SJCRH30 (cell line): ENCODE measurements around the gene TMEFF2. TPM values are rescaled to one million over a fixed set of nuclear protein-coding genes. Genes with fewer than 3 reads are reported as not detected.
"Not testable (repeated sequence)": the region's sequence is repeated elsewhere in the genome, so short reads cannot be mapped to it uniquely, and the experiment has no call there.

Experiments
- DNase-seq, 2 experiments: peaks; one replicate each; pipeline ENCODE4 v3.0.0-alpha.2; 2015 to 2020
- H3K27ac ChIP-seq: fragments of 250-450 bp; sonication (Bioruptor Pico); 2 replicates; pipeline ENCODE4 v1.5.1; 2020; ENCODE audit warnings: mild to moderate bottlenecking, moderate library complexity
- H3K27me3 ChIP-seq: fragments of 250-450 bp; sonication (Bioruptor Pico); 2 replicates; pipeline ENCODE4 v1.5.1; 2020; ENCODE audit warnings: mild to moderate bottlenecking, moderate library complexity
- H3K36me3 ChIP-seq: fragments of 250-450 bp; sonication (Bioruptor Pico); 2 replicates; pipeline ENCODE4 v1.5.1; 2020; ENCODE audit warnings: mild to moderate bottlenecking, moderate library complexity
- H3K4me1 ChIP-seq: fragments of 250-450 bp; sonication (Bioruptor Pico); 2 replicates; pipeline ENCODE4 v1.5.1; 2020; ENCODE audit warnings: mild to moderate bottlenecking, moderate library complexity
- H3K4me3 ChIP-seq: fragments of 250-450 bp; sonication (Bioruptor Pico); 2 replicates; pipeline ENCODE4 v1.5.1; 2020; ENCODE audit warnings: mild to moderate bottlenecking, moderate library complexity
- H3K9me3 ChIP-seq: fragments of 250-450 bp; sonication (Bioruptor Pico); replicated peaks from 2 replicates; pipeline ENCODE4 v1.5.1; 2020; ENCODE audit warnings: mild to moderate bottlenecking, moderate library complexity
- total RNA-seq: library from RNA; depleted of rRNA; stranded (reverse); fragments of >200 nt; shearing (Covaris generic); gene quantifications from 2 replicates; pipeline ENCODE4 v1.2.3, GENCODE V29; 2014

TMEFF2 gene
- total RNA-seq, 1 experiment from 2014 or later = 7.0 TPM

GRCh38 chr2:192157776-192158175, 37.0 kb downstream of the TMEFF2 start:
- no peak overlapping the region for H3K27ac ChIP-seq

GRCh38 chr2:192155511-192156118, 39.1 kb downstream of the TMEFF2 start:
- peak overlapping the region; percentile 59 for H3K27ac ChIP-seq
- H3K36me3 ChIP-seq = no peaks in the 10 kb centered on the region
- peaks cover 49% of the 10 kb centered on the region for H3K4me1 ChIP-seq
- DNase-seq = peak; percentile 96 to 99
- no peaks in the 10 kb centered on the region for H3K27me3 ChIP-seq
- no peaks in the 10 kb centered on the region; the same call in 1 of the 2 replicates for H3K9me3 ChIP-seq
- H3K4me3 ChIP-seq = no peak overlapping the region

More at GRCh38 chr2:192157776-192158175, 37.0 kb downstream of the TMEFF2 start:
- H3K36me3 ChIP-seq = no peaks in the 10 kb centered on the region
- H3K4me3 ChIP-seq = no peak overlapping the region
- no peak for DNase-seq
- no peaks in the 10 kb centered on the region; the same call in 1 of the 2 replicates for H3K9me3 ChIP-seq
- peaks cover 41% of the 10 kb centered on the region for H3K4me1 ChIP-seq
- H3K27me3 ChIP-seq = no peaks in the 10 kb centered on the region

- H3K27ac ChIP-seq = no peak overlapping the region
- no peaks in the 10 kb centered on the region; the same call in 1 of the 2 replicates for H3K9me3 ChIP-seq
- H3K27me3 ChIP-seq = no peaks in the 10 kb centered on the region
- H3K4me3 ChIP-seq = no peak overlapping the region
- H3K4me1 ChIP-seq = peaks cover 63% of the 10 kb centered on the region
- no peak for DNase-seq
- no peaks in the 10 kb centered on the region for H3K36me3 ChIP-seq
These were observed 41.2 kb downstream of the TMEFF2 start for GRCh38 chr2:192153561-192153960.

GRCh38 chr2:192151853-192152252, 42.9 kb downstream of the TMEFF2 start:
- Histone ChIP-seq H3K4me1 (peaks cover 73% of the 10 kb centered on the region), H3K27ac (peak overlapping the region; percentile 30), H3K4me3 (no peak overlapping the region), H3K9me3 (no peaks in the 10 kb centered on the region; the same call in 1 of the 2 replicates), H3K36me3 (no peaks in the 10 kb centered on the region), H3K27me3 (no peaks in the 10 kb centered on the region)
- DNase-seq = peak; percentile 93 to 100

GRCh38 chr2:192150166-192150565, 44.6 kb downstream of the TMEFF2 start:
- Histone ChIP-seq H3K4me1 (peaks cover 72% of the 10 kb centered on the region), H3K27ac (no peak overlapping the region), H3K9me3 (no peaks in the 10 kb centered on the region), H3K36me3 (no peaks in the 10 kb centered on the region), H3K4me3 (no peak overlapping the region), H3K27me3 (no peaks in the 10 kb centered on the region)
- no peak for DNase-seq

- Histone ChIP-seq H3K9me3 (no peaks in the 10 kb centered on the region), H3K36me3 (no peaks in the 10 kb centered on the region), H3K4me1 (peaks cover 58% of the 10 kb centered on the region), H3K4me3 (no peak overlapping the region), H3K27me3 (no peaks in the 10 kb centered on the region), H3K27ac (peak overlapping the region; percentile 59)
- peak; percentile 53 to 82 for DNase-seq
These were observed 46.0 kb downstream of the TMEFF2 start for GRCh38 chr2:192148620-192149321.

GRCh38 chr2:192148241-192148619, 46.5 kb downstream of the TMEFF2 start:
- Histone ChIP-seq H3K4me3 (no peak overlapping the region), H3K4me1 (peaks cover 58% of the 10 kb centered on the region), H3K27me3 (no peaks in the 10 kb centered on the region), H3K27ac (peak overlapping the region; percentile 59), H3K36me3 (no peaks in the 10 kb centered on the region), H3K9me3 (no peaks in the 10 kb centered on the region)
- DNase-seq = no peak

GRCh38 chr2:192146069-192147015, 48.4 kb downstream of the TMEFF2 start:
- Histone ChIP-seq H3K27ac (peak overlapping the region; percentile 0; the same call in 1 of the 2 replicates), H3K4me3 (no peak overlapping the region)
- peak in 1 of 2 experiments; percentile 50 for DNase-seq

GRCh38 chr2:192145496-192145895, 49.2 kb downstream of the TMEFF2 start:
- H3K9me3 ChIP-seq = no peaks in the 10 kb centered on the region
- H3K4me3 ChIP-seq = no peak overlapping the region
- no peak overlapping the region for H3K27ac ChIP-seq
- no peaks in the 10 kb centered on the region for H3K27me3 ChIP-seq
- DNase-seq = no peak
- H3K36me3 ChIP-seq = no peaks in the 10 kb centered on the region
- H3K4me1 ChIP-seq = peaks cover 41% of the 10 kb centered on the region

More at GRCh38 chr2:192146069-192147015, 48.4 kb downstream of the TMEFF2 start:
- H3K27me3 ChIP-seq = no peaks in the 10 kb centered on the region
- no peaks in the 10 kb centered on the region for H3K36me3 ChIP-seq
- H3K4me1 ChIP-seq = peaks cover 46% of the 10 kb centered on the region
- H3K9me3 ChIP-seq = no peaks in the 10 kb centered on the region

- Histone ChIP-seq H3K27ac (no peak overlapping the region), H3K27me3 (no peaks in the 10 kb centered on the region), H3K4me1 (no peaks in the 10 kb centered on the region), H3K4me3 (no peak overlapping the region), H3K9me3 (no peaks in the 10 kb centered on the region), H3K36me3 (no peaks in the 10 kb centered on the region)
- DNase-seq = no peak
These were observed 54.4 kb downstream of the TMEFF2 start for GRCh38 chr2:192140236-192140839.

GRCh38 chr2:192139813-192140212, 54.9 kb downstream of the TMEFF2 start:
- no peaks in the 10 kb centered on the region for H3K27me3 ChIP-seq
- H3K27ac ChIP-seq = no peak overlapping the region
- H3K4me1 ChIP-seq = no peaks in the 10 kb centered on the region
- H3K9me3 ChIP-seq = no peaks in the 10 kb centered on the region
- no peak overlapping the region for H3K4me3 ChIP-seq
- no peaks in the 10 kb centered on the region for H3K36me3 ChIP-seq
- DNase-seq = no peak

GRCh38 chr2:192137451-192137850, 57.3 kb downstream of the TMEFF2 start:
- Histone ChIP-seq H3K27ac (no peak overlapping the region), H3K9me3 (no peaks in the 10 kb centered on the region), H3K27me3 (no peaks in the 10 kb centered on the region), H3K4me3 (no peak overlapping the region), H3K4me1 (no peaks in the 10 kb centered on the region), H3K36me3 (no peaks in the 10 kb centered on the region)
- DNase-seq = no peak

GRCh38 chr2:192132604-192133003, 62.1 kb downstream of the TMEFF2 start:
- H3K4me3 ChIP-seq, H3K36me3 ChIP-seq: not testable (repeated sequence)

GRCh38 chr2:192130312-192130711, 64.4 kb downstream of the TMEFF2 start:
- H3K4me1 ChIP-seq, H3K27me3 ChIP-seq, H3K36me3 ChIP-seq, DNase-seq, H3K9me3 ChIP-seq, H3K27ac ChIP-seq, H3K4me3 ChIP-seq: not testable (repeated sequence)

More at GRCh38 chr2:192132604-192133003, 62.1 kb downstream of the TMEFF2 start:
- not testable (repeated sequence) for H3K9me3 ChIP-seq, H3K4me1 ChIP-seq, DNase-seq, H3K27ac ChIP-seq, H3K27me3 ChIP-seq
